SK-N-MC (cell line): ENCODE results near the gene RTN4R.
"Not testable (repeated sequence)": the region's sequence is repeated elsewhere in the genome, so short reads cannot be mapped to it uniquely, and the experiment has no call there.

ENCODE experiments used
- DNase-seq: peaks from one replicate; pipeline ENCODE4 v3.0.0-alpha.2; 2011; ENCODE audit warnings: low read depth, low spot score
- H3K27ac ChIP-seq: fragments of 200-600 bp; sonication (generic); 2 replicates; pipeline ENCODE4 v1.5.1; 2016; ENCODE audit warnings: mixed run types
- H3K36me3 ChIP-seq: fragments of 200-600 bp; sonication (generic); 2 replicates; pipeline ENCODE4 v1.6.1; 2017; ENCODE audit warnings: antibody characterized with exemption, low read length, mixed read lengths; ENCODE audit not compliant: insufficient read depth
- H3K4me3 ChIP-seq: fragments of 200-600 bp; sonication (generic); 2 replicates; pipeline ENCODE4 v1.5.1; 2016
- H3K9ac ChIP-seq: fragments of 200-600 bp; sonication (generic); 2 replicates; pipeline ENCODE4 v1.8.0; 2017; ENCODE audit warnings: mixed run types, mixed read lengths; ENCODE audit not compliant: insufficient read length
- H3K9me3 ChIP-seq: fragments of 200-600 bp; sonication (generic); 2 replicates; pipeline ENCODE4 v1.6.1; 2017; ENCODE audit warnings: low read depth, mild to moderate bottlenecking, antibody characterized with exemption, low read length, moderate library complexity, mixed read lengths
- EZH2 ChIP-seq: fragments of 200-600 bp; sonication (generic); IDR thresholded peaks from one replicate; pipeline ENCODE4 v1.6.1; 2017; ENCODE audit warnings: antibody characterized with exemption
- FOXP2 ChIP-seq: optimal IDR thresholded peaks from 2 replicates; pipeline ENCODE3; 2011; ENCODE audit warnings: mild to moderate bottlenecking, moderate library complexity; ENCODE audit not compliant: insufficient read depth; ENCODE audit errors: extremely low read length, control extremely low read depth
- POLR2AphosphoS5 ChIP-seq: IDR thresholded peaks from 2 replicates; pipeline ENCODE4 v1.6.1; 2012; ENCODE audit warnings: mild to moderate bottlenecking, low read depth, low read length, borderline replicate concordance

RTN4R gene

DNA sequence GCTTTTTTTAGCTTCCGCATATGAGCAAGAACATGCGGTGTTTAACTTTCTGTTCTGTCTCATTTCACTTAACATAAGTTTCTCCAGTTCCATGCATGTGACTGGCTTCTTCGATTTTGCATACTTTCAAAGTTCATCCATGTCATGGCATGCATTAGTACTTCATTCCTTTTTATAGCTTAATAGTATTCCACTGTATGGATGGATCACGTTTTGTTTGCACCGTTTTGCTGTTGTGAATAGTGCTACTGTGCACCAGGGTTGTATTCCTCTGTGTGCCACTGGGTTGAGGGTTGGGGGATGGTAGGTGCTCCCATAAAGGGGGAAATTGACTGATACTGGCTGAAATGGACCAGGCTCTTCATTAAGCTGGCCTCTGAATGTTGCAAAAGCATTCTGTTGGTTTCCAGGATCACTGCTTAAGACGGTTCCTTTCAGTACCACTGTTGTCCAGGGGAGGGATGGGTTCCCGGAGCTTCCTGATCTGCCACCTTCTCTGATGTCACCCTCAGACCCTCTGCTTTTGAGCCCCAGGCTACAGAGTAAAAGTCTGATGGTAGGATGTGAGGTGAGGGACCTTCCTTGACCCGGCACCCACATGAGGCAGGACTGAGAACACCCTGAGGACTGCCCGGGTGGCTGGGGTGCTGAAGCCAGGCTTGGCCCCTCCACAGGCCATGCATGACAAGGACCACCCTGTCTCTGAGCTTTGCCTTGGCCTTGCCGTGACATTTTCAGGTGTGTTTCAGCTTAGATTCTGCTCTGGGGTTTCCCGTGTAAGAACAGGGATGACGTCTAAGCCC is 27.3 kb upstream of the RTN4R start:
- Histone ChIP-seq H3K9ac (no peak overlapping the region), H3K36me3 (no peaks in the 10 kb centered on the region), H3K27ac (no peak overlapping the region), H3K9me3 (no peaks in the 10 kb centered on the region), H3K4me3 (no peak overlapping the region)
- TF ChIP-seq FOXP2 (no peak), POLR2AphosphoS5 (no peak), EZH2 (no peak)
- DNase-seq: no peak

DNA sequence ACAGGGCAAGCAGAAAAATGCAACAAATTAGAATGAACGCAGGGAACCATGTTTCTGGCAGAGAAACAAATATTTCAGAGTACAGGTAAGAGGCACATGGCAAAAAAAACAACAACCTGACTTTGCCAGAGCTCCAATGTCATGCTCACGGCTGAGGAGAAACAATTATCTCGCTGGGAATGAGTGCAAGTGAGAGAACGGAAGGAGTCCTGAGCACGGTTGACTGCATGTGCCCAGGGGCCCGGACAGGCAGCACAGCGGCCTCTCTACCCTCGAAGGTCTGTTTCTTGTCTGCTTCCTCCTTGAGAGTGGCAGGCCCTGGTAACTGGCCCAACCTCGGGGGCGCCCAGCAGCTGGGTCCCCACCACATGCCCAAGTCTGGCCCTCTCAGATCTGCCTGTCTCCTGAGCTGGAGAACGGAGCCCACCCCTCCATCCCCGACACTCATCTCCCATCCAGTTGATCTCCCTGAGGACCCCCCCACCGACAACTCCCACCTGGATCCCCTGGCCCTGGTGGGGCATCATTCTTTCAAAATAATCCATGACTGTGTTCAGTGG is 24.6 kb upstream of the RTN4R start:
- no peak for TF ChIP-seq FOXP2
- no peak for TF ChIP-seq POLR2AphosphoS5
- no peak for TF ChIP-seq EZH2
- H3K36me3 ChIP-seq: no peaks in the 10 kb centered on the region
- H3K4me3 ChIP-seq: no peak overlapping the region
- no peak for DNase-seq
- no peak overlapping the region for H3K27ac ChIP-seq
- no peaks in the 10 kb centered on the region for H3K9me3 ChIP-seq
- H3K9ac ChIP-seq: no peak overlapping the region

DNA sequence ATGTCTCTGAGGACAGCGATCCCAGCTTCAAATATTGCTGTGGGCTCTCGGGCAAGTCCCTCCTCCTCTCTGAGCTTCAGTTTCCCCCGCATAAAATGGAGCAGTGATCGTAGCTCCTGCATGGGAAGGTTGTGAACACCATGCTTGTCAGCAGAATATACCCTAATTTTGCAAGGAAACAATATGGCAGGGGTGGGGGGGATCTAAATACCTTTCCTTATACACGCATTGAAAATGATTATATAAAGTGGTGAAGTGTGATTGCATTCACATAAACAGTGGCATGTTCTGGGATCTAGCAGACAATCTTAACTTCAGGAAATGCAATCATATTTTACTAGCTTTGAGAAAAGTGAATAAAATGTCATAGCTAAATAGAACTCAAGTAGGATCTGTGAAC is 24.0 kb upstream of the RTN4R start:
- TF ChIP-seq POLR2AphosphoS5: no peak
- Histone ChIP-seq H3K27ac (no peak overlapping the region), H3K4me3 (peak overlapping the region; percentile 6; the same call in 1 of the 2 replicates), H3K9me3 (no peaks in the 10 kb centered on the region), H3K36me3 (no peaks in the 10 kb centered on the region), H3K9ac (no peak overlapping the region)
- DNase-seq: no peak

DNA sequence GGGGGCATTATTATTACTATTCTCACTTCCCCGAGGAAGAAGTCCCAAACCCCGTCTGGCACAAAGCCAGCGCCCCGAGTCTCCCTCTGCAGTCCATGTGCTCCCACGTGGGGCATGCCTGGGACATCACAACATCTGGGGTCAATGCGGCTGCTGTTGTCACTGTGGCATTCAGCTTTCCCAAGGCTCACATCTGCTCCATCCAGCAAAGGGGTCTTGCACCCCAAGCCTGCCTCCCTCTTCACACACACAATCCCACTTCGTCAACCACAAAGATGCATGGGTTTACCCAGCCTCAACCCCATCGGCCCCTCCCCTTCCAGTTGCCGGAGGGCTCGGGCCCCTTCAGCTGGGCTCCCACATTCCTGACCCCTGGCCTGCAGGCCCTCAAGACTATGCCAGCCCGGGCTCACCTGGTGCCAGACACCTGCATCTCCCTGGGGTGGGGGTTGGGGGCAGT is 23.5 kb upstream of the RTN4R start:
- H3K36me3 ChIP-seq: no peaks in the 10 kb centered on the region
- no peak overlapping the region for H3K9ac ChIP-seq
- TF ChIP-seq FOXP2 (no peak), EZH2 (no peak), POLR2AphosphoS5 (no peak)
- no peak overlapping the region for H3K27ac ChIP-seq
- DNase-seq: no peak
- no peaks in the 10 kb centered on the region for H3K9me3 ChIP-seq
- peak overlapping the region; percentile 6; the same call in 1 of the 2 replicates for H3K4me3 ChIP-seq

DNA sequence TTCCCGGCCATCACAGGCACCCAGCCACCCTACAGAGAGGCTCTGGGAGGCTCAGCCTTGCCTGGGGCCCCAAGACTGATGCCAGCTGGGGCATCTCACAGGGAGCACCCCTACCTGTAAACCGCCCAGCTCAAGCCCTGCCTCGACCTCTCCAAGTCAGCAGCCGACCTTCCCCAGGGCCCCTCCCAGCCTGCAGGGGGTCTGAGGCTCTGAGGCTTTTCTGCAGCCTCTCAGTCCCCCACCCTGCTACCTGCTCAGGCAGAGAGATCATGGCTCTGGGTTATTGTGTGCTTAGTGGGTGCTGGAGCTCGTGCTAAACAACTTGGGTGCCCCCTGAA is 23.1 kb upstream of the RTN4R start:
- DNase-seq: no peak
- Histone ChIP-seq H3K9ac (no peak overlapping the region), H3K9me3 (no peaks in the 10 kb centered on the region), H3K4me3 (no peak overlapping the region), H3K36me3 (no peaks in the 10 kb centered on the region), H3K27ac (no peak overlapping the region)
- TF ChIP-seq POLR2AphosphoS5: no peak
- no peak for TF ChIP-seq EZH2
- no peak for TF ChIP-seq FOXP2

DNA sequence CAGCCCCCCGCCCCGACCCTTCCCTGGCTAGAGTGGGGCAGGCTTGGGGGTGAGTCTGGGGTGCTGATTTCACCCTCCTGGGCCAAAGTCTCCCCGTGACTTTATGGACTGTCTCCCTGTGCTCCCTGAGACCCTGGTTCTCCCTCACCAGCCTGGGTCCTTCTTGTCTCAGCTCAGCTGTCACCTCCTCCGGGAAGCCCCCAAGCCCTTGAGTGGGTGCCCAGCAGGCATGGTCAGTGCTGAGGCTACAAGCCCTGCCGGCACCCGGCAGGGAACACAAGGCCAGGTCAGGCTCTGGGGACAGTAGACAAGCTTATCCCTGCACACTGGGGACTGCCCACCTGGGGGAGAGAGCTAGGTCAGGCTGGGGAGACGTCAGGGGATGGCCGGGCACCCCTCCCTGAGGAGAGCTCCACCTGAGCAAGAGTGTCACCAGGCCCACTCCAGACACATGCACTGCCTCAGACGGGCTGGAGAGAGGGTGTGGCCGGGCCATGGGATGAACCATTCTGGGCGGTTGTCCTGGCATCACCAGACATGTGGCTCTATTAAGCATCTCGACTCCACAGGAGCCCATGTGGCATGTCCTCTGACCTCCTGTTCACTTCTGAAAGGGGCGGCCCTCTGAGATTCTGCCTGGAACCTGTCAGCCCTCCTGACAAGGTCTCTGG is 22.6 kb upstream of the RTN4R start:
- no peaks in the 10 kb centered on the region for H3K36me3 ChIP-seq
- no peaks in the 10 kb centered on the region for H3K9me3 ChIP-seq
- TF ChIP-seq FOXP2 (no peak), POLR2AphosphoS5 (no peak), EZH2 (no peak)
- H3K4me3 ChIP-seq: no peak overlapping the region
- H3K27ac ChIP-seq: no peak overlapping the region
- DNase-seq: no peak
- H3K9ac ChIP-seq: no peak overlapping the region

DNA sequence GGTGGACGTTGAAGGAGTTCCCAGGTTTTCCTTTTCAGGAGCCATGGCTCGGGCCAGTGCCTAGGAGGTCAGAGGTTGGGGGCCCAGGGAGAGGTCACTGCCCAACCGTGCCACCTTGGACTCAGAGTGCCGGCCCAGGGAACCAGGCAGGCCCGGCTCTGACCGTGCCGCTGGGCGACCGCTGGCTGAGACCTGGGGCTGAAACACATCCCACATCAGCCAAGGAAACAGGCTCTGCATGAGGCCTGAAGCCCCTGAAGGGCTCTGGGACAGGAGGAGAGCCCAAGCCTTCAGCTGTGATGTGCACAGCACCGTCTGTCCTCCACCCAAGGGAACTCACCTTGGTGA is 21.9 kb upstream of the RTN4R start:
- no peak for DNase-seq
- no peaks in the 10 kb centered on the region for H3K36me3 ChIP-seq
- no peak overlapping the region for H3K9ac ChIP-seq
- H3K9me3 ChIP-seq: no peaks in the 10 kb centered on the region
- H3K4me3 ChIP-seq: no peak overlapping the region
- TF ChIP-seq FOXP2 (no peak), POLR2AphosphoS5 (no peak), EZH2 (no peak)
- H3K27ac ChIP-seq: no peak overlapping the region

DNA sequence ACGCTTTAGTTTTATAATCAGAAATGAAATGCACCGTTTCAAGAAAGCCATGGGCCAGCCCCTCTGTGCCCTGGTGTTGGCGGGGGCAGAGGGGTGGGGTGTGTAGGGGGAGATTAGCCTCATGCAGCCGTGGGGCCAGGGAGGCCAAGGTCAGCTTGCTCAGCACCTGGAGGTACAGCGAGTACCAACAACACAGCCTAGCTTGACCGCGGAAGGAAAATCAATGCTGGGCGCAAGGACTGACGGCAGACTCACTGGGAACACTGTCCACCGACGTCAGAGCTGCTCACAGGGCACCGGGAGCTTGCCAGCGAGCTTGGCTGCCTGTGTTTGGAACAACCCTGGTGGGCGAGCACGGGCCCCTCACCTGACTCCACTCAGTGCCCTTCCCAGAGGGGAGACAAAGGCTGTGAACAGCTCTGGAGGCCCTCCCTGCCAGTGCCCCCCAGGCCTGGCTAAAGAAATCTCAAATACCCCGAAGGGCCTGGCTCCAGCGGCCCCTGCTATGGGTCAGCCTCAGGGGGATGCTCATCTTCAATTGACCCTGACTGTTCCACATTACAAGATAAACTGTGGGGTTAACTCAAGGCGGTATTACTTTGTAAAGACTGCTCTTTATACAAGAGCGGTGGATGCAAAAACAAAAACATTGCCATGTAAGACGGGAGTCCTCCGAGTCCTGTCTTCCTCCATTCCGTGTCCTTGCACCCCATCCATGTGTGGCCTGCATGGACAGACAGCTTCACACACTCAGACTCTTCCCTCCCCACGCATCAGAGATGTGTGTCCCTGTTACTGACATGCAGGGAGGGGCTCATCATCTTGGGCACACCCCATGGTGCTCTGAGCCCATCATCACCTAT is 21.3 kb upstream of the RTN4R start:
- H3K9ac ChIP-seq, H3K4me3 ChIP-seq, H3K9me3 ChIP-seq, H3K27ac ChIP-seq, H3K36me3 ChIP-seq, DNase-seq: not testable (repeated sequence)

DNA sequence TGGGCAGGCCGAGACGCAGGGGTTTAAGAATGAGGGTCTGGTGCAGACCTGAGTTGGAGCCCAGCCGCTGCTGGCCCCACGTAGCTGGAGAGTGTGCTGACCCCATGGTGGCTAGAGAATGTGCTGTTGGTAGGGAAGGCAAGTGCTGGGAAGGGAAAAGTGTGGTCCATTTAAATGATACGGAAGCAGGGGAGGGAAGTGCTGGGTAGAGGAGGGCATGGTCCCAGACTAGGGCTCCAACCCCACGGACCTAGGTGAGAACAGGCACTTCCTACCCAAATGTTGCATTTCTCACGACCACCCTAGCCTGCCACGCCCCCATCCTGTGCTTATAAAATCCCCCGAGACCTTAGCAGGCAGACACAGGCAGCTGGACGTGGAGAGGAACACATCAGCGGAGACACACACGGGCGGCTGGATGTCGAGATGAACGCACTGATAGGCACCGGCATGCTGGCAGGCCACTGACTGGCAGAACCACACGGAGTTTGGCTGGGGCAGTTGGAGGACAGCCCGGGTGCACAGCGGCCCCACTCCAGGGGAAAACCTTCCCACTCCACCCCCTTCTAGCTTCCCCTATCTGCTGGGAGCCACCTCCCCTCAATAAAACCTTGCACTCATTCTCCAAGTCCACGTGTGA is 18.8 kb upstream of the RTN4R start:
- not testable (repeated sequence) for H3K9me3 ChIP-seq, H3K36me3 ChIP-seq, DNase-seq, H3K27ac ChIP-seq, H3K9ac ChIP-seq, H3K4me3 ChIP-seq

DNA sequence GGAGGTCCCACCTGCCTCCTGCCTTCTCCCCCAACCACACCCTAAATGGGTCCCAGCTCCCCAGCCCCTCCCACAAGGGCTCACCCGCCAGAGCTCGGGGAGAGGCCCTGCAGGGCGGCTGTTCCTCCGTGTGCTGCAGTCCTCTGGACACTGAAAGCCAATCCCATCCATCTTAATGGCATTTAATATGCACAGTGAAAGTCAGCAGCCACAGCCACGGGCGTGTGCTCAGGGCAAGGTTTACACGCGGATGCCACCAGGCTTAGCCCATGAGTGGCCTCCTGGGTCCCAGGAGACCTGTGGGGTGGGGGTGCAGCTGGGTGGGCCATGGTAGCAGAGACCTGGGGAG is 18.2 kb upstream of the RTN4R start:
- DNase-seq, H3K9ac ChIP-seq, H3K27ac ChIP-seq, H3K36me3 ChIP-seq, H3K4me3 ChIP-seq, H3K9me3 ChIP-seq: not testable (repeated sequence)

DNA sequence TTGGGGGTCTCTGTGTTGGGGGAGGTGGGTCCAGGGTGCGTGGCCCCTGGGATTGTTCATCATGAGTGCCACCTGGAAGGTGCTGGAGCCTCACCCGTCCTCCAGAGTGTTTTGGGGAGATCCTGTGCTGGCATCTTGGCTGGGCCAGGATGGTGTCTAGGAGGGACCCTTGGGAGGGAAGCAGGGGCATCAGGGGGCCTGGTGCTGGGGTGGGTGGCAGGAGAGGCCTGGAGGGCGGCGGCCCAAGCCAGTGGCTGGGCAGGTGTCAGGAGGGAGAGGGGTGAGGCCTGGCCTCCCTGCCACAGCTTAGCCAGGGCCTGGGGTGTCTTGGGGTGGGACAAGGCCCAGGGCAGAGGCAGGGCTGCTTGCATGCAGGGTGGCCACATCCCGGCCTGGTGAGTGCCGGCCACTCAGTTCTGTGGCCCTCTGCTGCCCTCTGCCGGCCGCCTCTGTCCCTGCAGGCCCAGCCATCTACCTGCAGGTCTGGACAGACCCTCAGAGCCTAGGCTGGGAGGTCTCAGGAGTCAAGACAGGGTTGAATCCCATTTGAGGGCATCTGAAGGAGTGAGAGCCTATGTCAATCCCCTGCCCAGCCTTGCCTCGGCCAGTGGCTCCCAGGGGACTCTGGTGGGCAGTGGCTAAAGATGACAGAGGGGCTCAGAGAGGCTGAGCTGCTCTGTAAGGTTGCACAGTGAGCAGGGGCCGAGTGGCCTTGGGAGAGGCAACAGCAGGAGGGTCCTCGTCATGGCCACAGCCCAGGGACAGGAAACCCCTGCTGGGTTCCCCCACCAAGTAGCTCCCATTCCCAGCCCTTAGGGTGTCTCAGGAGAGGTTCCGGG is 17.6 kb upstream of the RTN4R start:
- DNase-seq, H3K9ac ChIP-seq, H3K27ac ChIP-seq, H3K36me3 ChIP-seq, H3K4me3 ChIP-seq, H3K9me3 ChIP-seq: not testable (repeated sequence)
